ENCODE results near the gene ZNF598.

The ZNF598 gene

GRCh38 chr16:2005646-2006045 is 4.0 kb downstream of the ZNF598 start:
- no peak for DNase-seq

GRCh38 chr16:2004795-2005517 is 4.7 kb downstream of the ZNF598 start:
- no peak for DNase-seq

GRCh38 chr16:2003827-2004641 is 5.6 kb downstream of the ZNF598 start:
- DNase-seq = peak; percentile 91

- DNase-seq = no peak
Observed at GRCh38 chr16:2003231-2003826, 6.3 kb downstream of the ZNF598 start.

GRCh38 chr16:2002406-2003230 is 7.0 kb downstream of the ZNF598 start:
- no peak for DNase-seq

GRCh38 chr16:2001456-2002355 is 7.9 kb downstream of the ZNF598 start:
- DNase-seq = no peak

GRCh38 chr16:2001035-2001434 is 8.6 kb downstream of the ZNF598 start:
- no peak for DNase-seq

- DNase-seq = no peak
Observed at GRCh38 chr16:1999866-2000514, 9.6 kb downstream of the ZNF598 start.

GRCh38 chr16:1998852-1999801 is 10.5 kb downstream of the ZNF598 start:
- DNase-seq = no peak

GRCh38 chr16:1998360-1998835 is 11.2 kb downstream of the ZNF598 start:
- DNase-seq = no peak

GRCh38 chr16:1997494-1998359 is 11.9 kb downstream of the ZNF598 start:
- no peak for DNase-seq

GRCh38 chr16:1993731-1994131 is 15.9 kb downstream of the ZNF598 start:
- no peak for DNase-seq

GRCh38 chr16:1992704-1993317 is 16.8 kb downstream of the ZNF598 start:
- no peak for DNase-seq

GRCh38 chr16:1991948-1992703 is 17.5 kb downstream of the ZNF598 start:
- DNase-seq = peak; percentile 95

GRCh38 chr16:1991588-1991947 is 18.1 kb downstream of the ZNF598 start:
- DNase-seq = no peak

GRCh38 chr16:1991135-1991551 is 18.5 kb downstream of the ZNF598 start:
- no peak for DNase-seq

GRCh38 chr16:1990351-1991134 is 19.1 kb downstream of the ZNF598 start:
- DNase-seq = no peak

All from right hindlimb (tissue), 1 donor.